T-helper 1 cell treated with Interleukin-12 subunit alpha and Interleukin-12 subunit beta and Interleukin-4 antibody, amounts not matched to agents 30 ng/mL and 1 ng/mL, for 36 hours (primary cell): ENCODE data around the gene DLEC1. TPM values are rescaled to one million over a fixed set of nuclear protein-coding genes. Genes with fewer than 3 reads are reported as not detected.

Experiments used
- intact Hi-C: fragments of 100-400 bp; cut with micrococcal nuclease; formaldehyde crosslinking; loops from one replicate; pipeline ENCODE4 v1.15.1; 2024
- total RNA-seq: library from RNA; stranded (reverse); gene quantifications from 2 replicates; pipeline ENCODE4 v1.2.3, GENCODE V29; 2022

DLEC1 gene
- total RNA-seq, 1 donor from 2014 or later, result 3.9 TPM

GRCh38 chr3:38016847-38017444 lies 22.1 kb upstream of the DLEC1 start:
- intact Hi-C loops, result no loop called here

DNA sequence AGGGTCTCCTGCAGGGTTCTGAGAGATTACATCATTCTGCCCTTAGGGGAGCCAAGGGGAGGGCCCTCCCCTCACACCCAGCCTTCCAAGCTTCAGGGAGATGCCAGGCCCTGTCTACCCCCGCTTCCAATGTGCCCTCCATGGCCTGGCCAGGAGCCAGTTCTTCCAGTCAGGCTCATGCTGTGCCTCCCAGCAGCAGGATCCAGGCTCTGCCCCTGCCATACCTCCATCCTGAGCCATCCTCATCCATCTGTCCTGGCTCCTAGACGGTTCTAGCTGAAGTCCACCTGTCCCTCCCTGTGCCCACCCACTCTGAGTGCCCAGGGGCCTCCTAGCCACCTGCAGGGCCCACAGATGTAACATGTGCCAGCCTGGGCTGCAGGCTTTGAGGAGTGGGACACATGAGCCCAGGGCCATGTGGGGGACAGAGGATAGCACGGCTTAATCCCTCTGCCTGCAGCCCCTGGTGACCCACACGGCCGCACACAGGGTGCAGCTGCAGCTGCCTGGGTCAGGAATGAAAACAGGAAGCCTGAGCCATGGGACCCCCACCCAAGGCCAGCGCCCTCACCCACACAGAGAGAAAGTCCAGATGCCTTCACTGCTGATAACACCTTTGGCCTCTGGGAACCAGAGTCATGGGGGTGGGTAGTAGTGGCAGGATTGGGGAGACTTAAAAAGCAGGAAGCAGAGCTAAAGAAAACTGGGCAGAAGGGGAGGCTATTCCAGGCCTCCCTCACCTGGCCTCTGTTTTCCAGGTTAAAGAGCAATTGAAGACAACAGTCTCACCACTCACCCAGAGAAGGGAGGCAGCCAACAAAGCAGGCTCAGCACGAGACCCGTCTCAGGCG lies 21.3 kb upstream of the DLEC1 start:
- intact Hi-C loops, result no loop called here

DNA sequence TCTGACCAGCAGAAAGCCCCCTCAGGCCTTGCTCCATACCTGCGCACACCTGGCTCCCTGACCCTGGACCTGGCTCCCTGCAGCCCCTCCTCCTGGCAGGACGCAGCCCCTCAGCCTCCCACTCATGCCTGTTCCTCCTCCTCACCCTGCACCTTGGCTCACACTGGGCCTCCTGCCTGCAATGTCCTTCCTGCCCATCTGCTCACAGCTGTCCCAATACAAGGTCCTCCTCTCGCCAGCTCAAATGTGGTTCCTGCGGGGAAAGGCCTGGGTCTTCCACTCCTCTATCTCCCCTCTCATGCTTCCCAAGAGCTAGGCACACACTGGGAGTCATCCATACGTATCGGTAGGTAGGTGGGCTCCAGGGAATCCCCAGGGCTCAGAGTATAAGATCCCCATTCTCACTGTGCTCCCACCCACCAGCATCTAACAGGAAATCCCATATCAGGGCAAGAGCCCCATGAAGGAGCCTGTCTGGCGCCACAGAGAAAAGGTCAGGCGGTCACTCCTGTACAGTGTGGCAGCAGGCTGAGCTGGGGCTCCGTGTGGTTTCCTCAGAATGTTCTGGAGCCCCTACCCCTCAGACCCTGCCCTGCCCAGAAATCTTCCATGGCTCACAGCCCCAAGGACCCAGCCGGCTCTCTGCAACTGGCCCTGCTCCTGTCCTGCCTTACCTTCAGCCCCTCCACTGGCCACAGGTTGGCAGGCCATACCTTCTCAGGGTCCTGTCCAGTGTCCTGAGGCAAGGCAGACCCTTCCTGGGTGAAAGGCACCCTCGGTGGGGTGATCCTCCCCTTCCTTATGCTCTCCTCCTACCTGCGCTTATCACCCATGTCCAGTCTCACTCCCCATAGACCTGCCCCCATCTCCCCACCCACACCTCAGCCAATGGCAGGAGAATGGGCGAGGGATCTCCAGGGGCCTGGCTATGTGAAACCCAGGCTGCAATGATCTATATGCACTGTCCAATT lies 20.4 kb upstream of the DLEC1 start:
- intact Hi-C loops, result no loop called here

GRCh38 chr3:38019658-38020341 lies 19.2 kb upstream of the DLEC1 start:
- intact Hi-C loops, result no loop called here

GRCh38 chr3:38020342-38020726 lies 18.7 kb upstream of the DLEC1 start:
- intact Hi-C loops, result no loop called here

- intact Hi-C loops, result no loop called here
Observed at GRCh38 chr3:38021196-38021595, 17.8 kb upstream of the DLEC1 start.

DNA sequence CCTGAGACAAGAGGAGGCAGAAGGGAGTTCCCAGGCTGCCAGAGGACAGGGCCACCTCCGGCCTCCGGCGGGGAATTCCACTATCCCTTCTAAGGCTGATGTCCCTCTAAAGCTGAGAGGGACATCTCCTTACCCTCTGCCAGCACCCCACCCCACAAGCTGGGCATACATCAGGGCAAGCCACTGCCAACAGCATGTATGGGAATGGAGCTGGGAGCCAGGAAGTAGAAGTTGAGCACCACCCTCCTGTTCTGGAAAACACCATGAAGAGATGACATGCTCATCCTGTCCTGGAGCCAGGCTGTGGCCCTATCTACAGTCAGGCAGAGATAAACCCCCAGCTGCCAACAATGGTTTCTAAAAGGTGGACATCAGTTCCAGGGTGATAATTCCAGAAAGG lies 16.7 kb upstream of the DLEC1 start:
- intact Hi-C loops, result no loop called here

DNA sequence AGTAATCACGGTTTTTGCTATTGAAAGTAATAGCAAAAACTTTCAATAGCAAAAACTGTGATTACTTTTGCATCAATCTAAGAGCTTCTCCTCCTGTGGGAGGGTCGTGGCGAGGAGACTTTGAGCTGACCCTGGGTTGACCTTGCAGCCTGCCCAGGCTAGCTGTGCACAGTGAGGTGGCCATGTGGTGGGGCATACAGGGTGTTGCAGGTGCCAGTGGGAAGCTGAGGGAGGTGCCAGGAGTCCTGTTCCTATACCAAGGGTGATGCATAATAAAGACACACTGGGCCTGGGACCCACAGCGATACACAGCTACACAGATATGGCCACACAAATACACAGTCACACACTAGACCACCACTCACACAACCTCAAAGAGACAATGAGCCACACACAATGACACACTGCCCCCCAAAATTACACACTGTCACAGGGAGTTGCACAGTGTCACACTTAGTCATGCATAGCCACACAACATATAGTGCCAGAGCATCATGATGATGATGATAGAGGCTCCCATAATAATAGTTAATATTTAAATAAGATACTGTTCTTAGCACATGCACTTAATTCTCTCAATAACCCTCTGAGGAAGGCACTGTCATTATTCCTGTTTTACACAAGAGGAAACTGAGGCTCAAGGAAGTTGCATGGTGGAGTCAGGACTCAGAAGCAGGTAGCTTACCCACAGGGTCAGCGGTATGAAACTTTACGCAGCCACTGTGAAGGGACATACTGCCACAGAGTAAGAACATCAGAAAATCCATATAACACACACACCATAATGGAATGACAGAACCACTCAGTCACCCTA lies 15.9 kb upstream of the DLEC1 start:
- intact Hi-C loops, result no loop called here

GRCh38 chr3:38026856-38027255 lies 12.2 kb upstream of the DLEC1 start:
- intact Hi-C loops, result no loop called here

- intact Hi-C loops, result no loop called here
Observed at GRCh38 chr3:38027466-38028465, 11.2 kb upstream of the DLEC1 start.

DNA sequence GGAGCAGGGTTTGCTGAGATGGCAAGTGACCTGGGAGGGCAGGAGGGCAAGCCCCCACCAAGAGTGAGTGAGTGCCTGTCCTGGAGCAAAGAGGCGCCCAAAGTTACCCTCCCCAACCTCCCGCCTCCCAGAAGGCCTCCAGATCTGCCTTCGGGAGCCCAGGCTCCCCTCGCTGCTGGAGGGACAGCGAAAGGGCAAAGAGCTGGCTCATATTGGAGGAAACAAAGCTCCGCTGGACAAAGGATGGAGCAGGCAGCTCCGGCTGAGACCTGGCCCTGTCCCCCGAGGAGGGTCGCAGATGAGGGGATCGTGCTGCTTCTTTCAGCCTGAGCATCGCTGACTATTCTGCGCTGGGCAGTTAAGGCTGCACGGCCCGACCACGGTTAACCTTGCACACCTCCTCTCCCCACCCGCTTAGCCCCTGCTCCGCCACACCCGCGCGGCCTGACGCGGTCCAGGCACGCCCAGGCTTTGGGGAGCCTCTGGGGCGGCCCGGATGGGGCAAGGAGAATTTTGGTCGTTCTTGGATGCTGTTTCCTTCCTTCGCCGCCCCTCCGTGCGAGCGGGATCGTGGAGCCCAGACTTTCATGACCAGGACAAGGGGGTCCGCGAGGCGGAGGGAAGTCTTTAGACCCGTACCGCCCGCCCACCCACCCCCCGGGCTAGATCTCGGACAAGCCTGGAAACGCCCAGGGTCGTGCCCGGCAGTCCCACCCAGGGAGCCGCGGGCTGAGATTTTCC lies 10.2 kb upstream of the DLEC1 start:
- intact Hi-C loops, result no loop called here

DNA sequence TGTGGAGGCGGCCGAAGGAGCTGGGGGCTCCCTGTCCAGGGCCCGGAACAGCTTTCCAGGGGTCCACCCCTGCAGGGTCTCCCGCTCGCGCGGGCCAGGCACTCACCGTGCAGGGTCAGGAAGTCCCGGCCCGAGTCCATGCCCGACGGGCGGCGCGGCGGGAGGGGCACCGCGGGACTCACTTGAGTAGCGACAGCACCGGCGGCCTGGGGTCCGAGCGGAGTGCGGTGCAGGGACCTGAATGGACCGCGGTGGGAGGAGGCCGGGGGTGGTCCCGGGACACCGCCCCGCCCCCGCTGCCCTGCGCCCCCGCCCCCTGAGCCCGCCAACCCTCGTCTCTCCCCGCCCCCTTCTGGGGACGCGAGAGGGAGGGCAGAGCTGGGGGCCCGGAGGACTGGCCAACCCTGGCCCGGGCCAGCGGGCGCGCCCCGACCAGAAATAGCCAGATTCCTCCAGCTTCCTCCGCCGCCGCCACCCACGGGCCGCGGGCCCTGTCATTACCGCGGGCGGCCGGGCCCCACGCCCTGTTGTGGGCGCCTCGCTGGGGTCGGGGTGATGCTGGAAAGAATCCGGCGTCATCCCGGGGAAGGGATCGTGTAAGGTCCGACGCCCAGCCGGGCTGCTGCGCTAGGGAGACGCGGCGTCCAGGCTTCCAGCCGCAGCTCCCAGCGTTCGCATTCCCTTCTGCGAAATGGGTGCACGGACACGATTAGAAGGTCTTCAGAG lies 9.4 kb upstream of the DLEC1 start, which contains the start of gene PLCD1:
PLCD1 (minus strand) TSS at position 243 of the 726 bp plus-strand sequence; CDS start at position 140, 103 bp downstream.
- intact Hi-C loops, result loop anchor here (10.0 kb wide), 1 partner anchor 1235 kb away; no protein-coding TSS in a partner anchor

DNA sequence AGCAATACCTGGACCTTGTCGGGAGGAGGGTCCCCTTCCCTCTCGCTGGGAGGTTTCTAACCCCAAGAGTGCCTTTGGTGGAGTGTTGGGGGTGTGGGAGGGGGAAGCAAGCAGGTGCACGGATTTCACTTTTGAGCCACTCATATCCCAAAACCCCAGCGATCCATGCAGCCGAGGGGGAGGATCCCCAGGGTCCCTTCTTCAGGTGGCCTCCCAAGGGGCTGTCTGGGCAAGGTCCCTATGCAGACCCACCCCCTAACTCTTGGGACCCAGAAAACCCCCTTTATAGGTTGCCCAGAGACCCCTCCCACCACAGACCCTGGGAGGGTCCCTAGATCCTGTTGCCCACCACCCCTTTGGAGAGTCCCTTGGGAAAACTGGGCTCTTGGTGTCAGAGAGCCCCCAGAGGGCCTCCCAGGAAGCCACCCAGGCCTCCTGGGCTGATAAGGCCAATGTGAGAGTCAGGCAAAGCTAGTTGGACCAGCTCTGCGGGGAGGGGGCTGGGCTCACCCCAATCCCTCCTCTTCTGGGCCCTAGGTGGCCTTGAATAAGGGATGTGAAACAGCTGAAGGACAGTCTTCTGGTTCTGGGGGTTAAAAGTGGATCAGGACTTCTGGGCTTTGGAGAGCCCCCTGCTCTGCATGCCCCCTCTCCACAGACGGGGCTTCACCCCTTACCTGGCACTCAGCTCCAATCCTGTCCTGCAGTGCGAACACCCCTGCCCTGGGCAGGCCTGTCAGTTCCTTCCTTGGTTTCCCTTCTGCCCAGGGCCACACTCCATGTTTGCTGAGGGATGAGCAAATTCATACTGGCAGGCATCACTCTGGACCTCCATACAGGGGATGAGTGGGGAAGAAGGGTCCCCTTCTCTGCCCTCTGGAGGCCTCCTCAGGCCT lies 8.6 kb upstream of the DLEC1 start:
- intact Hi-C loops, result loop anchor here (1.0 to 10.0 kb wide), 2 partner anchors 9 to 1234 kb away; partner anchors contain the start of gene DLEC1

GRCh38 chr3:38031022-38031994 lies 7.7 kb upstream of the DLEC1 start:
- intact Hi-C loops, result loop anchor here (1.0 to 10.0 kb wide), 2 partner anchors 8 to 1233 kb away; partner anchors contain the start of gene DLEC1

DNA sequence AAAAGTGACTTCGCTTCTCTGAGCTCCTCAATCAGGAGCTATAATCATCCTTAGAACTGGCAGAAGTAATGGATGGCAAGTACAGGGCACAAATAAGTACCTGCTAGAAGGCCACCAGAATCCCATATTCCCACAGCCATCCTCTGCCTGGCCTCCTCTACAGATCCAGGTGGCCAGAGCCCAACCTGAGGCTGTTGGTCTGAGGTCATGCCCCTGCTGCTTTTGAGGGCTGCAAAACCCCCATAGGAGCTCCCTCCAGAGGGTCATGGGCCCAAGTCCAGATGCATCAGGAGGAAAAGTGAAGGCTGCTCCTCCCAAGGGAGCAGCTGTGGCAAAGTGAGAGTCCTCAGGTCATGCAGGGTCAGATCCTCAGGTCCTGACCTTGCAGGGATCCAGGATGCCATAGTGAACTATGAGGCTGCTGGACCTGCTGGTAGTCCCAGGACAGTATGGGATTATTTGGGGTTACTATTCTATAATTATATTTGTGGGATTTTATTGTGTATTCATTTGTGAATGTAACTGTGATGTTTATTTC lies 6.6 kb upstream of the DLEC1 start:
- intact Hi-C loops, result loop anchor here (10.0 kb wide), 1 partner anchor 1232 kb away; no protein-coding TSS in a partner anchor
